Activated T-cell treated with anti-CD3 and anti-CD28 coated beads for 24 hours (primary cell): ENCODE measurements around the gene RALY.
"Not testable (repeated sequence)": the region's sequence is repeated elsewhere in the genome, so short reads cannot be mapped to it uniquely, and the experiment has no call there.

Experiments
- DNase-seq: peaks from one replicate; pipeline ENCODE4 v3.0.0-alpha.2; 2020; ENCODE audit warnings: low read depth

Gene RALY

DNA sequence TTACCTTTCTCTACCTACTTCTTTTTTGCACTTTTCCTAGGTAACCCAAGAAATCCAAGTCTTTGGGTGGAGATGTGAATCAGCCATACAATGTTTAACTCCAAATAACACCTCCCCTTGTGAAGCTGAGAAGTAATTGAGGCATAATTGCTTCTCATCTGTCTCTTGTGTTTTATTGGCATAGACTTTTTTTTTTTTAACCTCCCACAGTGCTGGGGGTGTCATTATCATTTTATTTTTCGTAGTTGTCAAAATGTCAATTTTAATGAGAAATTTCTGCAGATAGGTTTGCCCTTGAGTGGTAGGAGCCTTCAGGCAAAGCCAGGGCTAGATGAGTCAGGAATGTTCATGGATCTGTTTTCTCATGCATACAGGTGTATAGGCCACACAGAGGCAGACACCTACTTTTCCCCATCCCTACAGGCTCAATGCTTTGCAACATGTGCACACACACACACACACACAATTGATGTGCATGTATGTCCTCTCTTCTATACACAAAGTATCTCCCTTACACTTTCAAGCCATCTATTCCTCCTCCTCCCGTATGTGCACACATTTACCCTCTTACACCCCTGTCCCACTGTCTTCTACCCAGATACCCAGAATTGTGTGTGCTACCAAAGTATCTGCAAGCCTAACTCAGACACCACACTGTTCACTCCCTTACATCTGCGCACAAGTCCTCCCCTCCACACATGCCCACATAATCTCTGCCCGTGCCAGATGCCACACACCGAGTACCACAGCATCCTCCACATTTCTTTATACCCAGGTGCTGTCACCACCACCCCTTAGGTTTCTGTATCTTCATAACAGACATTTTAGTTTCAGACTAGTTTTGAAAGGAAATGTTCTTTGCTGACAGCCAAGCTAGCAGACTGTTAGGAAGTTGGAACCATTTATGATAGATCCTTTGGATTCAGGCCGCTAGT lies 22.0 kb downstream of the RALY start:
- no peak for DNase-seq

DNA sequence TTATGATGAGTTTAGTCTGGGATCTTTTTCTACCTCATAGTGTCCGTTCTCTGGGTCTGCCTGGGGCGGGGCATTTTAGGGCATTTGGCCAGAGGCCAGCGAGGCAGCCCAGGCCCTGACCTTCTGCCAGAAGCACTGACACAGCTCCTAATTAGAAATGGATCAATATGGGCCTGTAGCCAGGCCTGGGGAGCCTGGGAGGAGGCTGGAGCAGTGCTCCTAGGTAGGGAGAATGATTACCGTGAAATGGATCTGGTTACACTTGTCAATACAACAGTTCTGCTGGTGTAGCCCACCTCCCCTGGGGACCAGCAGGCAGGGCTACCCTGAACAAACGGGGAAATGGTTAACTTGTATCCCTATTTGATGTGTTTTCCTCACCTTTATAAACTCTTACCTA lies 23.0 kb downstream of the RALY start:
- no peak for DNase-seq

DNA sequence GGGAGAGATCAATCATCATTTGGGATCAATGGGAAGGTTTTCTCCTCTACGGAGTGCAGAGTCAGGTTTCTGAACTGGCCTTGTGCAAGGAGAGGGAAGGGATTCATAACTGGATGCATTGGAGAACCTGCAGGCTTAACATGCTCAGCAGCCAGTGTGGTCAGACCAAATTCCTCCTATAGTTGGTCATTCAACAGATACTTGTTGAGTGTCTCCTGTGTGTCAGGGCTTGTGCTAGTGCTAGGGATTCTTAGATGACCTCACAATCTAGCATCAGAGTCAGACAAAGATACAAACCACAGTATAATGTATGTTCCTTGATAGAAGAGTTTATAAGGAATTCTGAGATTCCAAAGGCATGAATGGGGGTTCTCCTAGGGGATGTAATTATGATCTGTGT lies 23.9 kb downstream of the RALY start:
- DNase-seq, result no peak

DNA sequence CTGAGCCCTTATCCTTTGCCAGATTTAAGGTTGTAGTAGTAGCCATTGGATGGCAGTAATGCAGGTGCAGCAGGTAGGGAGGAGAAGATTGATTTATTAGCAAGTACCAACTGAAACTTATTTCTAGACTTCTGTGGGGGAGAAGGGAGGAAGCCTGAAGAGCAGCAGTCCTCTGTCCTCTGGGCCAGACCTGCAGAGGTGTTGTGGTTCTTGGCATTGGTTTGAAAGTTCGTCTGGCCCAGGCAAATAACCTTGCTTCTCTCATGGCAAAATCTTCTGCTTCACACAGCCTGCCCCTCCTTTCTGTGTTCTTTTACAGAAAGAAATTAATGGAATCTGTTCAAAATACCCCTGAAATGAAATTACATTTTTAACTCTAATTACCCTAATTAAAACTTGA lies 24.5 kb downstream of the RALY start:
- no peak for DNase-seq

DNA sequence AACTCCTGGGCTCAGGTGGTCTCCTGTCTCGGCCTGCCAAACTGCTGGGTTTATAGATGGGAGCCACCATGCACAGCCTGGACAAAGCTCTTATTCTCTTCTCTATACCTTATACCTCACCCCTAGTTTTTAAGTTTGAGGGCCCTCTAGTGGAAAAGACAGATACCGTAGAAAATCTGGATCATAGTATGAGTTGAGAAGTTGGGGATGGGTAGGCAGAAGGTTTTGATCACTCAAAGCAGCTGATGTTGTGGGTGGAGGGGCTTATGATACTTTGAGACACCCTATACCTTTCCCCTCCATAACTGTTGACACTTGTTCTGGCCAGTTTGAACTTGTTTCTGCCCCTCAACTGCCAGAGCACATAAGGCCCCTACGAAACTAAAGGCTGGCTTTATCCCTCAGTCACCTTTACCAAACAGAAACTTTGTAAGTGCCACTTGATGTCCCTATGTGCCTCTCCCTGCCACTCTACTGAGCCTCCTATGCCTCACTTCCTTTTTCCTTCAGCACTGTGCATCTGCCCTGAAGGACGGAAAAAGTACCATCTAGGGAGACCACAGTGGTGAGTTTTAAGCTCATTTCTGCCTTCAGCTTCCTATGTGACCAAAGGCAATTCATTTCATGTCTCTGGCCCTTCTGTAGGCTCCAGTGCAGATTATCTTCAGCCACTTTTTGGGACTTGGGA lies 28.6 kb downstream of the RALY start:
- no peak for DNase-seq

- DNase-seq, result no peak
Observed at GRCh38 chr20:34022839-34023234, 29.1 kb downstream of the RALY start.

DNA sequence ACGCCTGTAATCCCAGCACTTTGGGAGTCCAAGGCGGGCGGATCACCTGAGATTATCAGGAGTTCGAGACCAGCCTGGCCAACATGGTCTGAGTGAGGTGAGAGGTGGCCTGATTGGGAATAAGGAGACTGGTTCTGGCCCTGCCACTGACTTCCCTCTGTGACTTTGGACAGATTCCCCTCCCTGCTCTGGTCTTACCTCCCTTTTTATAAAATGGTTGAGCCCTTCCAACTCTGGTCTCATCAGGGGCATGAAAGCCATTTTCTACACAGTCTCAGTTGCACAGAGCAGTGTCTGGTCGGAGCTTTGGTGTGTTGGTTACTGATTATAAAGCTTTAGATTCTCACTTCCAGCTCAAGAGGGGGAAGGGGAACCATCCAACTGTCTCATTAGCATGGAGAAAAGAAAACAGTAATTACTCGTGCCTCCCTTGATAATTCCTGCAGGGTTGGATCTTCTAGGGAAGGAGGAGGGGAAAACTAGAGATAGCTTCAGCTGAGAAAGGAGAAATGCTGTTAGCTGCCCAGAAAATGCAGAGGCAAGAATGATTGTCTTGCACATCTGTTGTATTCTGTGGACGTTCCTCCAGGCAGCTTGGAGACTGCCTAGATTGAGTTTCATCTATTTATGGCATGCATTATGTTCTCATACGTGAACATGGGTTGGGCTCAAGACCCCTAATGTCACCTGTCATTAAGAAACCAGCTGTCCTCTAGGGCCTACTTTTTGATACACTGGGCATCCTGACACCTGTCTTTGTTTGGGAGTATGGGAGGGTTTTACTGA lies 30.4 kb downstream of the RALY start:
- DNase-seq, result no peak

GRCh38 chr20:34024723-34025351 lies 31.1 kb downstream of the RALY start:
- DNase-seq, result no peak

- not testable (repeated sequence) for DNase-seq
Observed at GRCh38 chr20:34028013-34028412, 34.3 kb downstream of the RALY start.

GRCh38 chr20:34029415-34029814 lies 35.7 kb downstream of the RALY start:
- DNase-seq, result no peak

GRCh38 chr20:34030456-34030855 lies 36.7 kb downstream of the RALY start:
- no peak for DNase-seq

GRCh38 chr20:34033903-34034302 lies 40.2 kb downstream of the RALY start:
- DNase-seq, result no peak

- DNase-seq, result peak; percentile 23
Observed at GRCh38 chr20:34037121-34037520, 43.4 kb downstream of the RALY start.

DNA sequence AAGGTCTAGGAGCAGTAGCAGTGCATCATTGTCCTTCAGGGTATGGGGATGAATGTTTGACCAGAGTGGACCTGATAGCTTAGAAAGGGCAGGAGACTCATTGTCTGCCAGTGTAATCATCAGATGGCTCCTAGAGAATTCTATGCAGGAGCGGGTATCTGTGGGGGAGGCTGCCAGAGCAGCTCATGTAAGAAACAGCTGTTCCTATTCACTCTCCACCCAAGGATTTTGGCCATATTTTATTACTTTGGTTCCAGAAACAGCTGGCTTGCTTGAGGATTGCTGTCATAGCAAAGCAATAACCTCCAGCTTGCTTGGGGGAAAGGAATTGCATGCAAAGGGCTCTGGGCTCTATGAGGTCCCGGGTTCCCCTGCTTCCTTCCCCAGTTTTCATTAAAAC lies 44.1 kb downstream of the RALY start:
- no peak for DNase-seq

DNA sequence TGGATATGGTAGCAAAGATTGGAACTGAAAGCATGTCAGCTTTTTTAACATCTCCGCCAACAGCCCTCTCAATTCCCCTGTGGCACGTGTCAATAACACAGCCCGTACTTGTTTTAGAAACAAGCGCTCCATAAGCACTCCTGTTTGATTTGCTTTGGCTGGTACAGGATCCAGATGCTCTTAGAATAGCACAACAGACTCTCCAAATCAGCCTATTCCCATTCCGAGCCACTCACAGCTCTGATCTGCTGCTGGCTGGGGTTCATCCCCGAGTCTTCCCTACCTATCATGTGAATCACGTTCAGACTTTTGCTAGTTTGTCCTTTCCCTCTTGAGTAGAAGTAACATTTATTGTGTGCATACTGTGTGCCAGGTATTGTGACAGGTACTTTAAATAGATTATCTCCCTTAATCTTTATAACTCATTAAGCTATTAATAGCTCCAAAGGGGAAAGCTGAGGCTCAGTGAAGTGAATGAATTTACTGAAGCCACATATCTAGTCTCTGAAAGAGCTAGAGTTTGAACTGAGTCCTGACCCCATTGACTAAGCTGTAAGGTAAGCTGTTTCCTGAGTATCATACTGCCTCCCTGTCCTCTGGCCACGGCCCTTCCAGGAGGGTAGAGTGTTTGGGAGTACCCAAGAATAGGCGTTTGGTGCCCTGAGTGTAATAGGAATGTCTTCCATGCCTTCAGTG lies 46.7 kb downstream of the RALY start:
- DNase-seq, result no peak

- DNase-seq, result no peak
Observed at GRCh38 chr20:34041226-34041625, 47.5 kb downstream of the RALY start.

DNA sequence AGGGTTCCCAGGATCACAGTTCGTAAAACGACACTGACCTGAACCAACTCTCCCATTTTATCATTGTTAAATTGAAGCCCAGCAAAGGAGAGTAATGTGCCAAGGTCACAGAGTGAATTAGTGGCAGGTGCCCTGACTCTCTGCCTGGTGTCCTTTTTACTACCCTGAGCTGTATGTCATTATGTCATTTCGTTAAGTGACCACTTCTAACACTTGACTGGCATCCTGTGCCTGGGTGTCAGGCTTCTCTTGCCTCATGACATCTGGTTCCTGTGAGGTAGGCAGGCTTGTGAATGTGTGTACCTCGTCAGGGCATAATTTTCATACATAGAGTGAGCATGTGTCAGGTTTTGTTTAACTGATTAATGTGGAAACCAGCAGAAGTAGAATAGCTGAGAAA lies 48.6 kb downstream of the RALY start:
- DNase-seq, result no peak

GRCh38 chr20:34043025-34043424 lies 49.3 kb downstream of the RALY start:
- DNase-seq, result no peak

- DNase-seq, result no peak
Observed at GRCh38 chr20:34045294-34045693, 51.6 kb downstream of the RALY start.

DNA sequence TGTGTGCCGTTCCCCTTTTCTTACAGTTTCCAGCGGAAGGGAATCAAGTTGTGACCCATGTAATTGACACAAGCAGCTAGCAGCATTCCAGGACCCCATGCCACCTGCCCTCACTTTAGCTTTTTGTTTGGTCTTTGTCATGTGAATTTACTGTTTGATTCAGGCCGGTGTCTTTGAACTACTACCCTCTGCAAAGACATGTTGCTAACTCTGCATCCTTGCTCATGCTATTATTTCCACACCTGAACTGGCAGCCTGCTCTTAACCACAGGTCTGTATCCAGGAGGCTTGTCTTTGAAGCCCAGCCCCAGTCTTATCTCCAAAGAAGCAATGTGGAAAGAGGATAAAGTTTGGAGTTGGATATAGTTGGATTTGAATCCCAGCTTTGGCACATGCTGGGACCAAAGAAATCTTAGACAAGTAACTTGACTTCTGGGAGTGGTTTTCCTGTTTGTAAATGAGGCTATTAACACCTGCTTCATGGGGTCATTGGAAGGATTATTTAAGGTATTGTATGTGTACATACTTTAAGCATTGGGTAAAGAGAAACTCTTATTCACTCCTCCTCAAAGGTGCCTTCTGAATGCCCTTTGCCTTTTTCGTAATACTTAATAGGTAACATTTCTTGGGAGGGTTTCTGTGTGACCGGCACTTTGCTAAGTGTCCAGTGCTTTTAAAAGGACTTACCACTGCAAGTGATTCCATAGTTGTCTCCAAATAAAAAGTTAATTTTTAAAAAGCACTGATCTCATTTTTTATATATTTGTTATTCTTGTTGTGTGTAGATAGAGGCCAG lies 52.4 kb downstream of the RALY start:
- DNase-seq, result no peak
